HCT116 (cell line): ENCODE results near the gene SLC6A3. TPM values are rescaled to one million over a fixed set of nuclear protein-coding genes. Genes with fewer than 3 reads are reported as not detected.

ENCODE experiments used
- ATAC-seq: fragments of 200-7000 bp; cut with Tn5 transposase; 2 replicates; pipeline ENCODE4 v1.9.1; 2020; ENCODE audit warnings: mild to moderate bottlenecking, moderate library complexity
- BruUV-seq: library from RNA; stranded (reverse); fragments of 400-500 nt; replicated peaks from 2 replicates; lab custom pipeline; 2021; lab: Mats Ljungman, UMichigan
- CTCF ChIA-PET: fragments of 300-600 bp; sonication (Branson Sonifier 250); formaldehyde crosslinking; loops from one replicate; lab custom pipeline; 2021; ENCODE audit warnings: antibody characterized with exemption; lab: Charles Lee
- POLR2A ChIA-PET: fragments of 300-600, 350-600 bp; sonication (Branson Sonifier 250); formaldehyde crosslinking; loops from one replicate; lab custom pipeline; 2021; ENCODE audit warnings: antibody characterized with exemption; lab: Charles Lee
- RAD21 ChIA-PET, 2 experiments: fragments of 300-600 bp; sonication (Branson Sonifier 250); formaldehyde crosslinking; loops; one replicate each; lab custom pipeline; 2023; ENCODE audit warnings: low total read pairs in 2 of 2; ENCODE audit not compliant: uncharacterized antibody in 2 of 2, unreplicated experiment in 2 of 2, low non-redundant PET in 1 of 2; lab: Charles Lee
- DNase-seq: peaks from one replicate; pipeline ENCODE4 v3.0.0-alpha.2; 2010; ENCODE audit warnings: low read depth, low spot score
- H2AFZ ChIP-seq: fragments of 200-600 bp; shearing (Covaris generic), sonication (generic); 2 replicates; pipeline ENCODE4 v1.6.1; 2017; ENCODE audit warnings: low read depth, mixed run types, mixed read lengths, antibody characterized with exemption, low read length; ENCODE audit not compliant: poor library complexity, severe bottlenecking
- H3K27ac ChIP-seq: 2 replicates; pipeline ENCODE4 v1.5.1; 2012; ENCODE audit warnings: low read depth, low read length
- H3K27me3 ChIP-seq: fragments of 200-600 bp; sonication (generic); 2 replicates; pipeline ENCODE4 v1.6.1; 2016; ENCODE audit warnings: mixed run types, low read length, mixed read lengths; ENCODE audit not compliant: insufficient read depth
- H3K36me3 ChIP-seq, 2 experiments: fragments of 200-500 bp in 1 of 2; fragments of 200-600 bp in 1 of 2; sonication (Bioruptor generic) in 1 of 2; sonication (generic) in 1 of 2; 2 replicates each; pipeline versions ENCODE4 v1.5.1 to v1.6.1; 2014 to 2016; ENCODE audit warnings: low read length in 2 of 2, inconsistent platforms in 1 of 2, mixed read lengths in 1 of 2, mixed run types in 1 of 2; ENCODE audit not compliant: insufficient read depth in 2 of 2, control insufficient read depth in 1 of 2
- H3K4me1 ChIP-seq, 2 experiments: fragments of 200-600 bp in 1 of 2; sonication (generic) in 1 of 2; 2 replicates each; pipeline versions ENCODE4 v1.5.1 to v1.6.1; 2012 to 2017; ENCODE audit warnings: low read length in 2 of 2, inconsistent platforms in 1 of 2, mild to moderate bottlenecking in 1 of 2, mixed read lengths in 1 of 2, mixed run types in 1 of 2, moderate library complexity in 1 of 2; ENCODE audit not compliant: insufficient read depth in 2 of 2, control insufficient read depth in 1 of 2
- H3K4me2 ChIP-seq: fragments of 200-600 bp; sonication (generic); 2 replicates; pipeline ENCODE4 v1.6.1; 2017; ENCODE audit warnings: mixed run types, low read length, mixed read lengths
- H3K4me3 ChIP-seq, 2 experiments: fragments of 200-600 bp in 1 of 2; sonication (generic) in 1 of 2; replicated peaks in 1 of 2; 2 replicates each; pipeline ENCODE4 v1.5.1; 2011 to 2016; ENCODE audit warnings: low read length in 2 of 2, control low read depth in 1 of 2, low read depth in 1 of 2, mild to moderate bottlenecking in 1 of 2, mixed read lengths in 1 of 2, mixed run types in 1 of 2
- H3K79me2 ChIP-seq: fragments of 200-600 bp; sonication (generic); 2 replicates; pipeline ENCODE4 v1.6.1; 2017; ENCODE audit warnings: mild to moderate bottlenecking, mixed run types, low read length, moderate library complexity, mixed read lengths; ENCODE audit not compliant: insufficient read depth
- H3K9ac ChIP-seq: fragments of 200-600 bp; sonication (generic); 2 replicates; pipeline ENCODE4 v1.6.1; 2016; ENCODE audit warnings: low read length, mixed read lengths
- H3K9me2 ChIP-seq: fragments of 200-600 bp; sonication (generic), shearing (Covaris generic); 2 replicates; pipeline ENCODE4 v1.6.1; 2017; ENCODE audit warnings: mixed run types, mild to moderate bottlenecking, moderate library complexity; ENCODE audit not compliant: insufficient read depth
- H3K9me3 ChIP-seq, 2 experiments: fragments of 200-500 bp in 1 of 2; fragments of 200-600 bp in 1 of 2; sonication (Bioruptor generic) in 1 of 2; sonication (generic) in 1 of 2; 2 replicates each; pipeline ENCODE4 v1.6.1; 2014 to 2017; ENCODE audit warnings: low read length in 2 of 2, mixed read lengths in 2 of 2, inconsistent platforms in 1 of 2, low read depth in 1 of 2, mild to moderate bottlenecking in 1 of 2, mixed run types in 1 of 2, moderate library complexity in 1 of 2; ENCODE audit not compliant: control insufficient read depth in 1 of 2, insufficient read depth in 1 of 2
- H4K20me1 ChIP-seq: fragments of 200-600 bp; sonication (generic), shearing (Covaris generic); 2 replicates; pipeline ENCODE4 v1.6.1; 2017; ENCODE audit warnings: mixed run types, mild to moderate bottlenecking, moderate library complexity; ENCODE audit not compliant: insufficient read depth
- EGR1 ChIP-seq: IDR thresholded peaks from 2 replicates; pipeline ENCODE4 v1.6.1; 2012; ENCODE audit warnings: low read depth
- ELF1 ChIP-seq: IDR thresholded peaks from 2 replicates; pipeline ENCODE4 v1.6.1; 2012; ENCODE audit warnings: low read depth, borderline replicate concordance
- EZH2phosphoT487 ChIP-seq: fragments of 200-600 bp; IDR thresholded peaks from 2 replicates; pipeline ENCODE4 v1.6.1; 2018; ENCODE audit warnings: antibody characterized with exemption, borderline replicate concordance
- FOSL1 ChIP-seq: IDR thresholded peaks from 2 replicates; pipeline ENCODE4 v1.6.1; 2012; ENCODE audit warnings: low read depth
- JUND ChIP-seq: IDR thresholded peaks from 2 replicates; pipeline ENCODE4 v1.6.1; 2012
- POLR2A ChIP-seq: IDR thresholded peaks from 2 replicates; pipeline ENCODE4 v1.7.0; 2011; ENCODE audit warnings: borderline replicate concordance; ENCODE audit not compliant: insufficient read depth, insufficient read length; ENCODE audit errors: extremely low read depth
- RAD21 ChIP-seq: IDR thresholded peaks from 2 replicates; pipeline ENCODE4 v1.6.1; 2012; ENCODE audit warnings: low read depth, mild to moderate bottlenecking
- SIN3A ChIP-seq: IDR thresholded peaks from 2 replicates; pipeline ENCODE4 v1.6.1; 2012; ENCODE audit warnings: low read depth
- YY1 ChIP-seq: IDR thresholded peaks from 2 replicates; pipeline ENCODE4 v1.6.1; 2011; ENCODE audit warnings: low read length, low read depth, moderate library complexity, mild to moderate bottlenecking; ENCODE audit not compliant: insufficient replicate concordance; ENCODE audit errors: extremely low read depth
- ZFX ChIP-seq: fragments of 450-650 bp; IDR thresholded peaks from 2 replicates; pipeline ENCODE4 v1.6.1; 2017
- ZNF274 ChIP-seq: fragments of 200-500 bp; sonication (Bioruptor generic); IDR thresholded peaks from 2 replicates; pipeline ENCODE4 v1.6.1; 2014; ENCODE audit warnings: mild to moderate bottlenecking, low read depth, low read length, inconsistent platforms
- intact Hi-C: fragments of 100-400 bp; cut with micrococcal nuclease; formaldehyde crosslinking; loops from 2 replicates; pipeline ENCODE4 v1.10.0; 2022
- total RNA-seq: library from RNA; stranded (reverse); gene quantifications from one replicate; pipeline ENCODE4 v1.2.1, GENCODE V29; 2021; ENCODE audit not compliant: unreplicated experiment

The SLC6A3 gene
- total RNA-seq, 1 experiment from 2014 or later: not detected

DNA sequence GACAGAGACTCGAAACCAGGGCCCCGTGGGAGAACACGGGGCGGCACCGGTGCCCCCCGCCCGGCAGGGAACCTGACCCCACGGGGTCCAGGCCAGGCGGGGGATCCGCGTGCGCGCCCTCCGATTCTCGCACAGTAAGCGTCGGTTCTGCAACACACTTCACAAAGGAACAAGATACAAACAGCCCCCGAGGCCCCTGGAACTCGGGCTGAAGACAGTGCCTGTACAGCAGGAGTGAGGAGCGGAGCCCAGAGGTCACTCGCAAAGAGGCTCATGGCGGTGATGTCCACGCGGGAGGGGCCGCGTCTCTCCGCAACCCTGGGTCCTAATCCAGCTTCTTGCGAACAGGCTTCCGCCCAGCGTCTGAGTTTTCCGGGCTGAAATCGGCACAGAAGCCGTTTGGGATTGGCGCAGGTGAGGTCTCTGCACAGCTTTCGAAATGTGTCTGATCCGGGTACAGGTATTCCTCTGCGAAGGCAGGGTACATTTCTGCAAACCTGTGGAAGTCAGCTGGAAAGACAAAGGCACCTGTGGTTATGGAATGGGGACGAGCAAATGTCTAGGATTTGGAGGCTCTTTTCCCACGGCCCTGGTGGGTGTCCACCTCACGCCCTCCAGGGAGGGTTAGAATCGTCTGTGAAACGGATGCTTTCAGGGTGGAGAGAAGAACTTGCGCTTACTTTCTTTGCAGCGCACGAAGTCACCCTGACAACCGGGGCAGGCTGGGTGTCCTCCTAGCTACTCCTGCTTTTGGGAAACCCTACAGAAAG, 18.3 kb upstream of the SLC6A3 start (continued):
- TF ChIP-seq YY1 (no peak), ZFX (no peak), POLR2A (no peak), EGR1 (no peak), SIN3A (no peak), ZNF274 (no peak), ELF1 (no peak), RAD21 (no peak), JUND (no peak)

DNA sequence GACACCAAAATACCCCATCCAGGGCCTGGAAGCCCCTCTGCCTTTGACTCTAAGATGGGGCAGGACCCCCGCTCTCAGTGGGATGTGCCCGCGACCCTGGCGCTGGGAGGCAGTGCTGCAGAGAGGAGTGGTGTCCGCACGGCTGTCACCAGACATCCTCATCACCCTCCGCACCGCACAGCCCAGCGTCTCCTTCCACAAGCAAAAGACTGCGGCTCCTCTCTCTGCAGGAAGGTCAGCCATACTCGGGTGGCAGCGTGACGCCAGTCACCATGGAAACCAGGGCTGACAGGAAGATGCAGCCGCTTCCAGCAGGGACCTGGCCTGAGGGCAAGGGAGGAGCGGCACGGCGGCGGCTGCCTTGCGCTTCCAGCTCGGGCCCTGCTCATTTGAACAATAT, 17.1 kb upstream of the SLC6A3 start:
- CTCF ChIA-PET: no interaction called here
- ATAC-seq (no peak), DNase-seq (no peak)
- TF ChIP-seq EZH2phosphoT487 (no peak), ZFX (no peak), FOSL1 (no peak)
- Histone ChIP-seq H3K9ac (no peak overlapping the region), H3K36me3 (peaks cover 14 to 33% of the 10 kb centered on the region in 2 experiments), H3K79me2 (no peaks in the 10 kb centered on the region), H2AFZ (no peak overlapping the region), H3K9me3 (peaks cover 0 to 16% of the 10 kb centered on the region in 2 experiments; a peak in 1 of 4 replicates), H3K4me2 (no peak overlapping the region), H3K4me1 (no peaks in the 10 kb centered on the region), H3K27me3 (no peaks in the 10 kb centered on the region), H3K9me2 (no peaks in the 10 kb centered on the region), H4K20me1 (no peaks in the 10 kb centered on the region), H3K27ac (no peak overlapping the region), H3K4me3 (no peak overlapping the region)
- RAD21 ChIA-PET: no interaction called here
- intact Hi-C loops: no loop called here
- POLR2A ChIA-PET: no interaction called here
- no TSS peak for BruUV-seq
